IMR-90 (cell line): ENCODE results near the gene PLCB3. TPM values are rescaled to one million over a fixed set of nuclear protein-coding genes. Genes with fewer than 3 reads are reported as not detected.

ENCODE experiments used
- ATAC-seq: fragments of 200-7000 bp; cut with Tn5 transposase; 2 replicates; pipeline ENCODE4 v1.9.1; 2020; ENCODE audit warnings: low read depth, mild to moderate bottlenecking, moderate library complexity
- BruUV-seq: library from RNA; stranded (reverse); fragments of 400-500 nt; replicated peaks from 2 replicates; lab custom pipeline; 2021; lab: Mats Ljungman, UMichigan
- CTCF ChIA-PET: fragments of 300-600 bp; formaldehyde crosslinking; extraction: SDS; loops from one replicate; lab custom pipeline; 2021; ENCODE audit warnings: antibody characterized with exemption; lab: Yijun Ruan, JAX
- POLR2A ChIA-PET: fragments of 300-600 bp; sonication (Branson Sonifier 250); formaldehyde crosslinking; loops from one replicate; lab custom pipeline; 2022; ENCODE audit warnings: antibody characterized with exemption; ENCODE audit not compliant: unreplicated experiment; lab: Charles Lee
- DNase-seq: peaks from one replicate; pipeline ENCODE4 v3.0.0; 2013
- H2AFZ ChIP-seq: replicated peaks from 2 replicates; pipeline ENCODE3; 2013; ENCODE audit warnings: low read length, mild to moderate bottlenecking; ENCODE audit not compliant: poor library complexity
- H2AK5ac ChIP-seq: 2 replicates; pipeline ENCODE4 v1.6.1; 2013; ENCODE audit warnings: low read depth, low read length, inconsistent platforms
- H2AK9ac ChIP-seq: replicated peaks from 2 replicates; pipeline ENCODE3; 2013; ENCODE audit warnings: mild to moderate bottlenecking, low read depth, low read length, moderate library complexity; ENCODE audit not compliant: poor library complexity
- H2BK120ac ChIP-seq: 2 replicates; pipeline ENCODE4 v1.6.1; 2013; ENCODE audit warnings: low read depth, low read length, inconsistent platforms
- H2BK15ac ChIP-seq: 3 replicates; pipeline ENCODE4 v1.6.1; 2013; ENCODE audit warnings: low read depth, low read length, inconsistent platforms
- H2BK20ac ChIP-seq: 2 replicates; pipeline ENCODE4 v1.6.1; 2013; ENCODE audit warnings: low read depth, mild to moderate bottlenecking, inconsistent platforms, low read length, moderate library complexity
- H2BK5ac ChIP-seq: 2 replicates; pipeline ENCODE4 v1.6.1; 2013; ENCODE audit warnings: mild to moderate bottlenecking, low read depth, low read length, inconsistent platforms; ENCODE audit not compliant: poor library complexity, severe bottlenecking
- H3K14ac ChIP-seq: replicated peaks from 2 replicates; pipeline ENCODE4 v1.6.1; 2013; ENCODE audit warnings: low read depth, low read length, inconsistent platforms
- H3K18ac ChIP-seq: 2 replicates; pipeline ENCODE4 v1.6.1; 2013; ENCODE audit warnings: low read depth, low read length, control low read depth
- H3K23ac ChIP-seq: 2 replicates; pipeline ENCODE4 v1.6.1; 2013; ENCODE audit warnings: low read depth, low read length, inconsistent platforms
- H3K27ac ChIP-seq: 2 replicates; pipeline ENCODE4 v1.5.1; 2013; ENCODE audit warnings: mild to moderate bottlenecking, control low read depth, low read length; ENCODE audit not compliant: insufficient read depth
- H3K27me3 ChIP-seq: 2 replicates; pipeline ENCODE4 v1.6.1; 2013; ENCODE audit warnings: low read length; ENCODE audit not compliant: control insufficient read depth, insufficient read depth
- H3K36me3 ChIP-seq: 2 replicates; pipeline ENCODE4 v1.6.1; 2013; ENCODE audit warnings: low read length, mixed read lengths; ENCODE audit not compliant: control insufficient read depth, insufficient read depth
- H3K4ac ChIP-seq: 2 replicates; pipeline ENCODE4 v1.6.1; 2013; ENCODE audit warnings: low read depth, low read length, inconsistent platforms
- H3K4me1 ChIP-seq: 2 replicates; pipeline ENCODE4 v1.6.1; 2013; ENCODE audit warnings: low read length, mixed read lengths; ENCODE audit not compliant: control insufficient read depth, insufficient read depth
- H3K4me2 ChIP-seq: 2 replicates; pipeline ENCODE4 v1.6.1; 2013; ENCODE audit warnings: low read depth, mild to moderate bottlenecking, control low read depth, low read length, moderate library complexity
- H3K4me3 ChIP-seq: 2 replicates; pipeline ENCODE4 v1.5.1; 2013; ENCODE audit warnings: low read depth, mild to moderate bottlenecking, control low read depth, low read length, moderate library complexity; ENCODE audit not compliant: insufficient read depth
- H3K56ac ChIP-seq: 2 replicates; pipeline ENCODE4 v1.6.1; 2013; ENCODE audit warnings: low read length, inconsistent platforms; ENCODE audit not compliant: insufficient read depth; ENCODE audit errors: extremely low read depth
- H3K79me1 ChIP-seq, 2 experiments: 2 replicates each; pipeline ENCODE4 v1.6.1; 2013; ENCODE audit warnings: low read length in 2 of 2, inconsistent platforms in 1 of 2, low read depth in 1 of 2
- H3K9ac ChIP-seq: 2 replicates; pipeline ENCODE4 v1.6.1; 2013; ENCODE audit warnings: low read depth, low read length, control low read depth
- H3K9me1 ChIP-seq: 2 replicates; pipeline ENCODE4 v1.6.1; 2013; ENCODE audit warnings: low read length, inconsistent platforms; ENCODE audit not compliant: insufficient read depth
- H3K9me3 ChIP-seq: 2 replicates; pipeline ENCODE4 v1.6.1; 2013; ENCODE audit warnings: low read length; ENCODE audit not compliant: control insufficient read depth, insufficient read depth
- H4K20me1 ChIP-seq: 2 replicates; pipeline ENCODE4 v1.6.1; 2013; ENCODE audit warnings: low read length, inconsistent platforms; ENCODE audit not compliant: insufficient read depth
- H4K5ac ChIP-seq: 2 replicates; pipeline ENCODE4 v1.6.1; 2013; ENCODE audit warnings: mild to moderate bottlenecking, low read depth, low read length, control low read depth
- H4K8ac ChIP-seq, 2 experiments: 2 replicates each; pipeline ENCODE4 v1.6.1; 2013; ENCODE audit warnings: low read depth in 2 of 2, low read length in 2 of 2, control low read depth in 1 of 2, inconsistent platforms in 1 of 2
- H4K91ac ChIP-seq: 2 replicates; pipeline ENCODE4 v1.6.1; 2013; ENCODE audit warnings: low read depth, low read length, inconsistent platforms; ENCODE audit not compliant: insufficient read depth
- BHLHE40 ChIP-seq: fragments of 150-350 bp; IDR thresholded peaks from 2 replicates; pipeline ENCODE4 v1.6.1; 2016; ENCODE audit warnings: mild to moderate bottlenecking, low read depth, low read length
- CHD1 ChIP-seq: IDR thresholded peaks from 2 replicates; pipeline ENCODE4 v1.6.1; 2012; ENCODE audit warnings: low read depth, low read length, improper control_type of control experiment
- MAFK ChIP-seq: IDR thresholded peaks from 2 replicates; pipeline ENCODE4 v1.6.1; 2012; ENCODE audit warnings: low read depth, low read length, improper control_type of control experiment
- NFE2L2 ChIP-seq: fragments of 150-350 bp; IDR thresholded peaks from 2 replicates; pipeline ENCODE4 v1.6.1; 2016; ENCODE audit warnings: low read depth, mild to moderate bottlenecking, low read length
- POLR2A ChIP-seq: IDR thresholded peaks from 2 replicates; pipeline ENCODE4 v1.6.1; 2012; ENCODE audit warnings: mild to moderate bottlenecking, low read depth, low read length
- RAD21 ChIP-seq: IDR thresholded peaks from 2 replicates; pipeline ENCODE4 v1.6.1; 2012; ENCODE audit warnings: low read length, improper control_type of control experiment
- RFX5 ChIP-seq: IDR thresholded peaks from 2 replicates; pipeline ENCODE4 v1.8.0; 2012; ENCODE audit warnings: low read depth, mild to moderate bottlenecking, low read length, moderate library complexity
- USF2 ChIP-seq: fragments of 150-350 bp; IDR thresholded peaks from 2 replicates; pipeline ENCODE4 v1.6.1; 2017; ENCODE audit warnings: mild to moderate bottlenecking, antibody characterized with exemption, low read length, low read depth
- WGBS, 2 experiments: methylation state at CpG; one replicate each; pipeline versions ENCODE4 v1.1.5 to v1.1.7; 2013; ENCODE audit warnings: missing lambda C conversion rate in 2 of 2; ENCODE audit not compliant: insufficient read length in 1 of 2; ENCODE audit errors: extremely low coverage in 2 of 2; 5-methylcytosine and 5-hydroxymethylcytosine counted together
- dilution Hi-C: fragments of 300-500 bp; cut with HindIII; formaldehyde crosslinking; loops from one replicate; pipeline ENCODE4 v1.14.3; 2018; ENCODE audit warnings: low sequenced_read_pairs; ENCODE audit not compliant: unreplicated experiment
- in situ Hi-C: fragments of 300-500 bp; cut with MboI; formaldehyde crosslinking; loops from 3 replicates; pipeline ENCODE4 v1.14.3; 2019; ENCODE audit warnings: low sequenced_read_pairs, inconsistent platforms, mixed read lengths
- intact Hi-C: fragments of 100-400 bp; cut with micrococcal nuclease; formaldehyde crosslinking; loops from 2 replicates; pipeline ENCODE4 v1.10.0; 2022
- polyA plus RNA-seq, 3 experiments: library from polyadenylated mRNA; depleted of rRNA; stranded (reverse); fragments of >200 nt; gene quantifications; 2 replicates each; pipeline ENCODE4 v1.2.3, GENCODE V29; 2012; ENCODE audit warnings: low replicate concordance in 1 of 3
- total RNA-seq: library from RNA; depleted of rRNA; stranded (reverse); fragments of >200 nt; gene quantifications from 2 replicates; pipeline ENCODE4 v1.2.3, GENCODE V29; 2012

The PLCB3 gene
- total and polyA plus RNA-seq, 2 of the 4 experiments (the other 2 are of a cell fraction), result 23.9 to 24.9 TPM

- in situ Hi-C loops, result no loop called here
- no TSS peak for BruUV-seq
- Histone ChIP-seq H3K14ac (no peak overlapping the region), H3K18ac (no peak overlapping the region), H3K27me3 (no peaks in the 10 kb centered on the region), H2AK9ac (no peak overlapping the region), H2AFZ (no peak overlapping the region), H4K5ac (no peak overlapping the region), H3K4me2 (no peak overlapping the region), H2AK5ac (no peak overlapping the region), H3K27ac (no peak overlapping the region), H2BK15ac (no peak overlapping the region), H3K4me1 (peaks cover 14% of the 10 kb centered on the region), H3K79me1 (peaks cover 22 to 37% of the 10 kb centered on the region in 2 experiments; a peak in 3 of 4 replicates), H3K4ac (no peak overlapping the region), H3K36me3 (peaks cover 5% of the 10 kb centered on the region), H4K20me1 (no peaks in the 10 kb centered on the region; the same call in 1 of the 2 replicates), H4K8ac (no peak overlapping the region), H2BK120ac (no peak overlapping the region), H3K9me3 (no peaks in the 10 kb centered on the region), H3K23ac (no peak overlapping the region), H4K91ac (no peak overlapping the region), H3K9me1 (peaks cover 24% of the 10 kb centered on the region), H3K9ac (no peak overlapping the region), H3K4me3 (no peak overlapping the region), H3K56ac (no peak overlapping the region), H2BK20ac (no peak overlapping the region), H2BK5ac (no peak overlapping the region)
- POLR2A ChIA-PET, result no interaction called here
- ATAC-seq (no peak), DNase-seq (no peak)
- WGBS, 2 experiments, result 82% methylated on average over 4 of the region's 9 CpGs; no CpG with 5 or more reads in 1 of the 2 experiments
- TF ChIP-seq CHD1 (no peak), POLR2A (no peak), NFE2L2 (no peak), RFX5 (no peak), USF2 (no peak), MAFK (no peak), RAD21 (no peak), BHLHE40 (no peak)
- CTCF ChIA-PET, result no interaction called here
- dilution Hi-C loops, result no loop called here
- intact Hi-C loops, result no loop called here
Measured at GRCh38 chr11:64222651-64223000, 28.7 kb upstream of the PLCB3 start.
